Panc1 (cell line): ENCODE results near the gene F3.

Source experiments
- CTCF ChIP-seq: fragments of 450-650 bp; IDR thresholded peaks from 2 replicates; pipeline ENCODE4 v1.5.1; 2017; ENCODE audit warnings: mild to moderate bottlenecking
- POLR2AphosphoS5 ChIP-seq: IDR thresholded peaks from 2 replicates; pipeline ENCODE4 v1.6.1; 2012; ENCODE audit warnings: mild to moderate bottlenecking, low read depth, low read length, moderate library complexity
- REST ChIP-seq, 2 experiments: IDR thresholded peaks; 2 replicates each; pipeline ENCODE4 v1.6.1; 2011 to 2012; ENCODE audit warnings: low read depth in 2 of 2, control low read depth in 1 of 2, low read length in 1 of 2, mild to moderate bottlenecking in 1 of 2, moderate library complexity in 1 of 2; ENCODE audit not compliant: insufficient read depth in 1 of 2
- SIN3A ChIP-seq: IDR thresholded peaks from 2 replicates; pipeline ENCODE4 v1.6.1; 2012; ENCODE audit warnings: low read depth, mild to moderate bottlenecking, low read length, moderate library complexity, borderline replicate concordance; ENCODE audit not compliant: insufficient read depth
- TCF7L2 ChIP-seq: IDR thresholded peaks from 2 replicates; pipeline ENCODE4 v1.6.1; 2011; ENCODE audit warnings: mild to moderate bottlenecking, low read depth, low read length, inconsistent platforms

- TF ChIP-seq CTCF: no peak
- TF ChIP-seq REST (IDR thresholded peaks at IDR 0.05; ENCODE audit: insufficient read depth in 1 of 2, low read depth in 2 of 2, low read length in 1 of 2): no peak
- TF ChIP-seq POLR2AphosphoS5: no peak
- TF ChIP-seq TCF7L2: no peak
- TF ChIP-seq SIN3A: no peak
These were observed 38.4 kb downstream of the F3 start for GRCh38 chr1:94503153-94503552.
